ENCODE results near the gene HDAC7.

DNA sequence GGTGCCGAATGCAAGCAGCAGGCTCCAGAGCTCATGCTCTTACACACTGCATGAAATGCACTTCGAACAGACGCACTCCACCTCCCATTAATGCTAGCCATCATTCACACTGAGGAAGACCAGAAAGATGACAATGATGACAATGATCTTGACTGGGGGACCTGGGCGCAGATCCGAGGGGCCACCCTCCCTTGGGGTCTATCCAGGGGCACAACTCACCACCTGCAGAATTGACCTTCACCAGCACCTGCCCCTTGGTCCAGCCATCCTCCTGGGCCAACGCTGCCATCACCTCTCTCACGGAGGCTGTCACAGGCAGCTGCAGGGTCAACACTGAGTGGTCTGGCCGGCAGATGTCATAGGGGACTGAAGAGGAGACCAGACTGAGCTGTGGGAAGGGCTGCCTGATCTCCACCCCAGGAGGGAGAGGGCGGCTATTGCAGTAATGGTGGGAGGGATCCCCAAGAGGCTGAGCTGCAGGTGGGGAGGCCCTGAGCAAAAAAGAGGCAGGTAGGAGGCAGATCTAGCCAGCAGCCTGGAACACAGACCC lies 76.3 kb downstream of the HDAC7 start:
- TF ChIP-seq, protein P1, sequence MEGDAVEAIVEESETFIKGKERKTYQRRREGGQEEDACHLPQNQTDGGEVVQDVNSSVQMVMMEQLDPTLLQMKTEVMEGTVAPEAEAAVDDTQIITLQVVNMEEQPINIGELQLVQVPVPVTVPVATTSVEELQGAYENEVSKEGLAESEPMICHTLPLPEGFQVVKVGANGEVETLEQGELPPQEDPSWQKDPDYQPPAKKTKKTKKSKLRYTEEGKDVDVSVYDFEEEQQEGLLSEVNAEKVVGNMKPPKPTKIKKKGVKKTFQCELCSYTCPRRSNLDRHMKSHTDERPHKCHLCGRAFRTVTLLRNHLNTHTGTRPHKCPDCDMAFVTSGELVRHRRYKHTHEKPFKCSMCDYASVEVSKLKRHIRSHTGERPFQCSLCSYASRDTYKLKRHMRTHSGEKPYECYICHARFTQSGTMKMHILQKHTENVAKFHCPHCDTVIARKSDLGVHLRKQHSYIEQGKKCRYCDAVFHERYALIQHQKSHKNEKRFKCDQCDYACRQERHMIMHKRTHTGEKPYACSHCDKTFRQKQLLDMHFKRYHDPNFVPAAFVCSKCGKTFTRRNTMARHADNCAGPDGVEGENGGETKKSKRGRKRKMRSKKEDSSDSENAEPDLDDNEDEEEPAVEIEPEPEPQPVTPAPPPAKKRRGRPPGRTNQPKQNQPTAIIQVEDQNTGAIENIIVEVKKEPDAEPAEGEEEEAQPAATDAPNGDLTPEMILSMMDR (IDR thresholded peaks at IDR 0.05; ENCODE audit: low read depth, low read length, missing input control): no peak
- TF ChIP-seq EGR1 (IDR thresholded peaks at IDR 0.05; ENCODE audit: low read depth in 2 of 2): no peak
- no peak for TF ChIP-seq SP1 (IDR thresholded peaks at IDR 0.05)
- TF ChIP-seq, protein P2, sequence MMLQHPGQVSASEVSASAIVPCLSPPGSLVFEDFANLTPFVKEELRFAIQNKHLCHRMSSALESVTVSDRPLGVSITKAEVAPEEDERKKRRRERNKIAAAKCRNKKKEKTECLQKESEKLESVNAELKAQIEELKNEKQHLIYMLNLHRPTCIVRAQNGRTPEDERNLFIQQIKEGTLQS (IDR thresholded peaks at IDR 0.05): no peak
- no peak for TF ChIP-seq GABPA (IDR thresholded peaks at IDR 0.05 in 1 of 2, conservative IDR thresholded peaks at IDR 0.05 in 1 of 2)
- TF ChIP-seq TAF1 (conservative IDR thresholded peaks at IDR 0.05): no peak
- TF ChIP-seq, protein P3, sequence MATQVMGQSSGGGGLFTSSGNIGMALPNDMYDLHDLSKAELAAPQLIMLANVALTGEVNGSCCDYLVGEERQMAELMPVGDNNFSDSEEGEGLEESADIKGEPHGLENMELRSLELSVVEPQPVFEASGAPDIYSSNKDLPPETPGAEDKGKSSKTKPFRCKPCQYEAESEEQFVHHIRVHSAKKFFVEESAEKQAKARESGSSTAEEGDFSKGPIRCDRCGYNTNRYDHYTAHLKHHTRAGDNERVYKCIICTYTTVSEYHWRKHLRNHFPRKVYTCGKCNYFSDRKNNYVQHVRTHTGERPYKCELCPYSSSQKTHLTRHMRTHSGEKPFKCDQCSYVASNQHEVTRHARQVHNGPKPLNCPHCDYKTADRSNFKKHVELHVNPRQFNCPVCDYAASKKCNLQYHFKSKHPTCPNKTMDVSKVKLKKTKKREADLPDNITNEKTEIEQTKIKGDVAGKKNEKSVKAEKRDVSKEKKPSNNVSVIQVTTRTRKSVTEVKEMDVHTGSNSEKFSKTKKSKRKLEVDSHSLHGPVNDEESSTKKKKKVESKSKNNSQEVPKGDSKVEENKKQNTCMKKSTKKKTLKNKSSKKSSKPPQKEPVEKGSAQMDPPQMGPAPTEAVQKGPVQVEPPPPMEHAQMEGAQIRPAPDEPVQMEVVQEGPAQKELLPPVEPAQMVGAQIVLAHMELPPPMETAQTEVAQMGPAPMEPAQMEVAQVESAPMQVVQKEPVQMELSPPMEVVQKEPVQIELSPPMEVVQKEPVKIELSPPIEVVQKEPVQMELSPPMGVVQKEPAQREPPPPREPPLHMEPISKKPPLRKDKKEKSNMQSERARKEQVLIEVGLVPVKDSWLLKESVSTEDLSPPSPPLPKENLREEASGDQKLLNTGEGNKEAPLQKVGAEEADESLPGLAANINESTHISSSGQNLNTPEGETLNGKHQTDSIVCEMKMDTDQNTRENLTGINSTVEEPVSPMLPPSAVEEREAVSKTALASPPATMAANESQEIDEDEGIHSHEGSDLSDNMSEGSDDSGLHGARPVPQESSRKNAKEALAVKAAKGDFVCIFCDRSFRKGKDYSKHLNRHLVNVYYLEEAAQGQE (IDR thresholded peaks at IDR 0.05): no peak
- TF ChIP-seq, protein P4, sequence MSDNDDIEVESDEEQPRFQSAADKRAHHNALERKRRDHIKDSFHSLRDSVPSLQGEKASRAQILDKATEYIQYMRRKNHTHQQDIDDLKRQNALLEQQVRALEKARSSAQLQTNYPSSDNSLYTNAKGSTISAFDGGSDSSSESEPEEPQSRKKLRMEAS (IDR thresholded peaks at IDR 0.05): no peak
- TF ChIP-seq, protein P5, sequence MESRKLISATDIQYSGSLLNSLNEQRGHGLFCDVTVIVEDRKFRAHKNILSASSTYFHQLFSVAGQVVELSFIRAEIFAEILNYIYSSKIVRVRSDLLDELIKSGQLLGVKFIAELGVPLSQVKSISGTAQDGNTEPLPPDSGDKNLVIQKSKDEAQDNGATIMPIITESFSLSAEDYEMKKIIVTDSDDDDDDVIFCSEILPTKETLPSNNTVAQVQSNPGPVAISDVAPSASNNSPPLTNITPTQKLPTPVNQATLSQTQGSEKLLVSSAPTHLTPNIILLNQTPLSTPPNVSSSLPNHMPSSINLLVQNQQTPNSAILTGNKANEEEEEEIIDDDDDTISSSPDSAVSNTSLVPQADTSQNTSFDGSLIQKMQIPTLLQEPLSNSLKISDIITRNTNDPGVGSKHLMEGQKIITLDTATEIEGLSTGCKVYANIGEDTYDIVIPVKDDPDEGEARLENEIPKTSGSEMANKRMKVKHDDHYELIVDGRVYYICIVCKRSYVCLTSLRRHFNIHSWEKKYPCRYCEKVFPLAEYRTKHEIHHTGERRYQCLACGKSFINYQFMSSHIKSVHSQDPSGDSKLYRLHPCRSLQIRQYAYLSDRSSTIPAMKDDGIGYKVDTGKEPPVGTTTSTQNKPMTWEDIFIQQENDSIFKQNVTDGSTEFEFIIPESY (IDR thresholded peaks at IDR 0.05): no peak
- no peak for TF ChIP-seq NR2F2 (IDR thresholded peaks at IDR 0.05)

All from liver (tissue), 3 donors.